Testis (tissue), 2 donors: ENCODE results near the gene FES.

ENCODE experiments used
- CTCF ChIP-seq, 3 experiments: fragments of 450-650 bp in 2 of 3; fragments of 200-600 bp in 1 of 3; sonication (generic) in 1 of 3; IDR thresholded peaks; one replicate each; pipeline ENCODE4 v1.5.1; 2016 to 2019; ENCODE audit warnings: antibody characterized with exemption in 3 of 3, mild to moderate bottlenecking in 2 of 3, moderate library complexity in 1 of 3
- POLR2A ChIP-seq: fragments of 450-650 bp; IDR thresholded peaks from one replicate; pipeline ENCODE4 v1.6.1; 2017; ENCODE audit warnings: antibody characterized with exemption, mild to moderate bottlenecking, moderate library complexity

GRCh38 chr15:90871139-90871715, 13.1 kb upstream of the FES start:
- TF ChIP-seq POLR2A (no peak), CTCF (IDR thresholded peaks at IDR 0.05) (no peak)
